ENCODE results near the gene CFAP251.

GRCh38 chr12:121964813-121965643 lies 46.6 kb downstream of the CFAP251 start:
- no peak for TF ChIP-seq POLR2AphosphoS5 (IDR thresholded peaks at IDR 0.05; ENCODE audit: low read depth, low read length)
- no peak for TF ChIP-seq POLR2A (IDR thresholded peaks at IDR 0.05; ENCODE audit: low read depth, low read length)
